ENCODE data around the gene FOLR3.

DNA sequence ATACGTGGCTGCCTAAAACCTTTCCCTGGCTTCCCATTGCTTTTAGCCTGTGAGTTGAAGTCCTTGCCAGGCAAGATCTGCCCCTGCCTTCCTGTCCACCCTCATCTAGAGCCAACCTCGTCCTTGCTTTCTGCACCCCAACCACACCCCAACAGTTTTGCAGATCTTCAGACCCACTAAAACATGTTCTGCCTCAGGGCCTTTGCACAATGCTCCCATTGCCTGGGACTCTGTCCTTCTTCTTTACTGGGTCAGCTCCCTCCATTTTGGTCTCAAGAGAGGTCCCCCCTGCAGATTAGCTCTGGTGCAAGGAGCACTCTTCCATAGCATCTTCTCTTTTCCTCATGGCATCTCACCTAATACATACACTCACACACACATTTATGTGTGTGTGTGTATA is 14.6 kb upstream of the FOLR3 start:
- TF ChIP-seq CTCF (conservative IDR thresholded peaks at IDR 0.05; ENCODE audit: low read length) (no peak), EZH2phosphoT487 (IDR thresholded peaks at IDR 0.05; ENCODE audit: borderline replicate concordance) (no peak)

All from Loucy (cell line).